HCT116 (cell line): ENCODE data around the gene SLCO2B1. TPM values are rescaled to one million over a fixed set of nuclear protein-coding genes. Genes with fewer than 3 reads are reported as not detected.
A peak's percentile ranks its signal among the peaks of the same experiment; 100 is the strongest.

Experiments
- ATAC-seq: fragments of 200-7000 bp; cut with Tn5 transposase; 2 replicates; pipeline ENCODE4 v1.9.1; 2020; ENCODE audit warnings: mild to moderate bottlenecking, moderate library complexity
- BruUV-seq: library from RNA; stranded (reverse); fragments of 400-500 nt; replicated peaks from 2 replicates; lab custom pipeline; 2021; lab: Mats Ljungman, UMichigan
- CTCF ChIA-PET: fragments of 300-600 bp; sonication (Branson Sonifier 250); formaldehyde crosslinking; loops from one replicate; lab custom pipeline; 2021; ENCODE audit warnings: antibody characterized with exemption; lab: Charles Lee
- POLR2A ChIA-PET: fragments of 300-600, 350-600 bp; sonication (Branson Sonifier 250); formaldehyde crosslinking; loops from one replicate; lab custom pipeline; 2021; ENCODE audit warnings: antibody characterized with exemption; lab: Charles Lee
- RAD21 ChIA-PET, 2 experiments: fragments of 300-600 bp; sonication (Branson Sonifier 250); formaldehyde crosslinking; loops; one replicate each; lab custom pipeline; 2023; ENCODE audit warnings: low total read pairs in 2 of 2; ENCODE audit not compliant: uncharacterized antibody in 2 of 2, unreplicated experiment in 2 of 2, low non-redundant PET in 1 of 2; lab: Charles Lee
- DNase-seq: peaks from one replicate; pipeline ENCODE4 v3.0.0-alpha.2; 2010; ENCODE audit warnings: low read depth, low spot score
- H2AFZ ChIP-seq: fragments of 200-600 bp; shearing (Covaris generic), sonication (generic); 2 replicates; pipeline ENCODE4 v1.6.1; 2017; ENCODE audit warnings: low read depth, mixed run types, mixed read lengths, antibody characterized with exemption, low read length; ENCODE audit not compliant: poor library complexity, severe bottlenecking
- H3K27ac ChIP-seq: 2 replicates; pipeline ENCODE4 v1.5.1; 2012; ENCODE audit warnings: low read depth, low read length
- H3K27me3 ChIP-seq: fragments of 200-600 bp; sonication (generic); 2 replicates; pipeline ENCODE4 v1.6.1; 2016; ENCODE audit warnings: mixed run types, low read length, mixed read lengths; ENCODE audit not compliant: insufficient read depth
- H3K36me3 ChIP-seq, 2 experiments: fragments of 200-500 bp in 1 of 2; fragments of 200-600 bp in 1 of 2; sonication (Bioruptor generic) in 1 of 2; sonication (generic) in 1 of 2; 2 replicates each; pipeline versions ENCODE4 v1.5.1 to v1.6.1; 2014 to 2016; ENCODE audit warnings: low read length in 2 of 2, inconsistent platforms in 1 of 2, mixed read lengths in 1 of 2, mixed run types in 1 of 2; ENCODE audit not compliant: insufficient read depth in 2 of 2, control insufficient read depth in 1 of 2
- H3K4me1 ChIP-seq, 2 experiments: fragments of 200-600 bp in 1 of 2; sonication (generic) in 1 of 2; 2 replicates each; pipeline versions ENCODE4 v1.5.1 to v1.6.1; 2012 to 2017; ENCODE audit warnings: low read length in 2 of 2, inconsistent platforms in 1 of 2, mild to moderate bottlenecking in 1 of 2, mixed read lengths in 1 of 2, mixed run types in 1 of 2, moderate library complexity in 1 of 2; ENCODE audit not compliant: insufficient read depth in 2 of 2, control insufficient read depth in 1 of 2
- H3K4me2 ChIP-seq: fragments of 200-600 bp; sonication (generic); 2 replicates; pipeline ENCODE4 v1.6.1; 2017; ENCODE audit warnings: mixed run types, low read length, mixed read lengths
- H3K4me3 ChIP-seq, 2 experiments: fragments of 200-600 bp in 1 of 2; sonication (generic) in 1 of 2; replicated peaks in 1 of 2; 2 replicates each; pipeline ENCODE4 v1.5.1; 2011 to 2016; ENCODE audit warnings: low read length in 2 of 2, control low read depth in 1 of 2, low read depth in 1 of 2, mild to moderate bottlenecking in 1 of 2, mixed read lengths in 1 of 2, mixed run types in 1 of 2
- H3K79me2 ChIP-seq: fragments of 200-600 bp; sonication (generic); 2 replicates; pipeline ENCODE4 v1.6.1; 2017; ENCODE audit warnings: mild to moderate bottlenecking, mixed run types, low read length, moderate library complexity, mixed read lengths; ENCODE audit not compliant: insufficient read depth
- H3K9ac ChIP-seq: fragments of 200-600 bp; sonication (generic); 2 replicates; pipeline ENCODE4 v1.6.1; 2016; ENCODE audit warnings: low read length, mixed read lengths
- H3K9me2 ChIP-seq: fragments of 200-600 bp; sonication (generic), shearing (Covaris generic); 2 replicates; pipeline ENCODE4 v1.6.1; 2017; ENCODE audit warnings: mixed run types, mild to moderate bottlenecking, moderate library complexity; ENCODE audit not compliant: insufficient read depth
- H3K9me3 ChIP-seq, 2 experiments: fragments of 200-500 bp in 1 of 2; fragments of 200-600 bp in 1 of 2; sonication (Bioruptor generic) in 1 of 2; sonication (generic) in 1 of 2; 2 replicates each; pipeline ENCODE4 v1.6.1; 2014 to 2017; ENCODE audit warnings: low read length in 2 of 2, mixed read lengths in 2 of 2, inconsistent platforms in 1 of 2, low read depth in 1 of 2, mild to moderate bottlenecking in 1 of 2, mixed run types in 1 of 2, moderate library complexity in 1 of 2; ENCODE audit not compliant: control insufficient read depth in 1 of 2, insufficient read depth in 1 of 2
- H4K20me1 ChIP-seq: fragments of 200-600 bp; sonication (generic), shearing (Covaris generic); 2 replicates; pipeline ENCODE4 v1.6.1; 2017; ENCODE audit warnings: mixed run types, mild to moderate bottlenecking, moderate library complexity; ENCODE audit not compliant: insufficient read depth
- CBX3 ChIP-seq: IDR thresholded peaks from 2 replicates; pipeline ENCODE4 v1.6.1; 2012; ENCODE audit warnings: low read depth
- CEBPB ChIP-seq: IDR thresholded peaks from 2 replicates; pipeline ENCODE4 v1.6.1; 2012; ENCODE audit warnings: low read depth
- EGR1 ChIP-seq: IDR thresholded peaks from 2 replicates; pipeline ENCODE4 v1.6.1; 2012; ENCODE audit warnings: low read depth
- EZH2phosphoT487 ChIP-seq: fragments of 200-600 bp; IDR thresholded peaks from 2 replicates; pipeline ENCODE4 v1.6.1; 2018; ENCODE audit warnings: antibody characterized with exemption, borderline replicate concordance
- FOSL1 ChIP-seq: IDR thresholded peaks from 2 replicates; pipeline ENCODE4 v1.6.1; 2012; ENCODE audit warnings: low read depth
- JUND ChIP-seq: IDR thresholded peaks from 2 replicates; pipeline ENCODE4 v1.6.1; 2012
- POLR2A ChIP-seq: IDR thresholded peaks from 2 replicates; pipeline ENCODE4 v1.7.0; 2011; ENCODE audit warnings: borderline replicate concordance; ENCODE audit not compliant: insufficient read depth, insufficient read length; ENCODE audit errors: extremely low read depth
- POLR2AphosphoS5 ChIP-seq: IDR thresholded peaks from 2 replicates; pipeline ENCODE4 v1.6.1; 2011; ENCODE audit warnings: mild to moderate bottlenecking, low read depth, low read length, moderate library complexity
- RAD21 ChIP-seq: IDR thresholded peaks from 2 replicates; pipeline ENCODE4 v1.6.1; 2012; ENCODE audit warnings: low read depth, mild to moderate bottlenecking
- SIN3A ChIP-seq: IDR thresholded peaks from 2 replicates; pipeline ENCODE4 v1.6.1; 2012; ENCODE audit warnings: low read depth
- SRF ChIP-seq: IDR thresholded peaks from 2 replicates; pipeline ENCODE4 v1.6.1; 2012; ENCODE audit warnings: low read depth
- ZFX ChIP-seq: fragments of 450-650 bp; IDR thresholded peaks from 2 replicates; pipeline ENCODE4 v1.6.1; 2017
- intact Hi-C: fragments of 100-400 bp; cut with micrococcal nuclease; formaldehyde crosslinking; loops from 2 replicates; pipeline ENCODE4 v1.10.0; 2022
- total RNA-seq: library from RNA; stranded (reverse); gene quantifications from one replicate; pipeline ENCODE4 v1.2.1, GENCODE V29; 2021; ENCODE audit not compliant: unreplicated experiment
- TF ChIP-seq, protein P1 (sequence below): IDR thresholded peaks from 2 replicates; pipeline ENCODE4 v1.6.1; 2012
- TF ChIP-seq, protein P2 (sequence below), 3 experiments: fragments of 200-600 bp in 1 of 3; sonication (generic) in 1 of 3; IDR thresholded peaks in 2 of 3; conservative IDR thresholded peaks in 1 of 3; 2 replicates each; pipeline ENCODE4 v1.5.1; 2012 to 2017; ENCODE audit warnings: low read depth in 2 of 3, low read length in 2 of 3, antibody characterized with exemption in 1 of 3, borderline replicate concordance in 1 of 3, control low read depth in 1 of 3, mild to moderate bottlenecking in 1 of 3, mixed read lengths in 1 of 3, mixed run types in 1 of 3, moderate library complexity in 1 of 3; ENCODE audit not compliant: insufficient read depth in 1 of 3
- TF ChIP-seq, protein P3 (sequence below): IDR thresholded peaks from 2 replicates; pipeline ENCODE4 v1.6.1; 2012

The SLCO2B1 gene
- total RNA-seq, 1 experiment from 2014 or later = 0.81 TPM

DNA sequence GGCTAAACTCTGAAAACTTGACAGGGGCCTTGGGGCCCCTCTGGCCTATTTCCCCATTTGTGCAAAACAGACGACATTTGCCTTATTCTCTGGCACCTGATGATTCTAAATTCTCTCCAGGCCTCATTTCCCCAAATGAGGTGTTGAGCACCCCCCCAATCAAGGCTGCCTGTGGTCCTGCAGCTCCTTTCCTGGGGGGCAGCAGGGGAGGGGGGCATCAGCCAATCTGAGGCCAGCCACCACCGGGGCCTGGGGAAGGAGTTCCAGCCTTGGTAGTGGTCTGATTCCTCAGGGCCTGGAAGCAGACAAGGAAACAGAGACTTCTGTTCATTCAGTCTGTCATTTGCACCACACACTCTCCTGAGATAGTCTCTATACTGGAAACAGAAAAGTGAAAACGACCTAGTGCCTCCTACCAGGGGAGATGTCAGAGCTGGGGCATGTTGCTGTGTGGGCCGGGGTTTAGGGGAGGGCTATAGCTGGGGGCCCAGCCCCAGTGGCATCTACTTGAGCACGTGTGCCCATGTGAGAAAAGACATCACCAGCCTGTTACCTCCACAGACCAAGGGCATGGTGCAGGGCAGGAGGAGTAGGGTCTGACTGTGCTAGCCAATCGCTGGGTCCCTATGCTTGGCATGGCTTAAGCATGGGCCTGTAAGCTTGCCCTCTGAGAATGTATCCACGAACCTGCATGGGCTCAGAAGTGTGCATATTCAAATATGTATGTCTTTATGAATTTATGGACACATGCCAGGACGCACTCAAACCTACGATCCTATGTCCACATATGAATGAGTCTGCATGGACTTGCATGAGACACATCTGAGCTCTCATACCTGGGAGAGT lies 87.9 kb downstream of the SLCO2B1 start:
- H3K9me2 ChIP-seq = no peaks in the 10 kb centered on the region
- no peaks in the 10 kb centered on the region for H4K20me1 ChIP-seq
- intact Hi-C loops = no loop called here
- H3K4me1 ChIP-seq = peaks cover 6 to 16% of the 10 kb centered on the region in 2 experiments; a peak in 3 of 4 replicates
- ChIA-PET RAD21 (no interaction called here), CTCF (interaction anchor here (0.8 to 4.7 kb wide), 3 partner anchors 10 to 96 kb away, joined by 4 to 70 read pairs (median 6); no protein-coding TSS in a partner anchor), POLR2A (no interaction called here)
- H3K4me2 ChIP-seq = no peak overlapping the region
- TF ChIP-seq CEBPB (no peak), RAD21 (no peak), FOSL1 (no peak), EZH2phosphoT487 (no peak), SRF (no peak), POLR2A (no peak), SIN3A (no peak), POLR2AphosphoS5 (no peak)
- H3K4me3 ChIP-seq = no peak overlapping the region
- H3K9ac ChIP-seq = no peak overlapping the region
- ATAC-seq (no peak), DNase-seq (no peak)
- H3K27ac ChIP-seq = no peak overlapping the region
- no peaks in the 10 kb centered on the region for H3K27me3 ChIP-seq
- BruUV-seq = no TSS peak
- H3K9me3 ChIP-seq = no peaks in the 10 kb centered on the region
- no peak overlapping the region for H2AFZ ChIP-seq
- H3K79me2 ChIP-seq = no peaks in the 10 kb centered on the region
- no peaks in the 10 kb centered on the region for H3K36me3 ChIP-seq

DNA sequence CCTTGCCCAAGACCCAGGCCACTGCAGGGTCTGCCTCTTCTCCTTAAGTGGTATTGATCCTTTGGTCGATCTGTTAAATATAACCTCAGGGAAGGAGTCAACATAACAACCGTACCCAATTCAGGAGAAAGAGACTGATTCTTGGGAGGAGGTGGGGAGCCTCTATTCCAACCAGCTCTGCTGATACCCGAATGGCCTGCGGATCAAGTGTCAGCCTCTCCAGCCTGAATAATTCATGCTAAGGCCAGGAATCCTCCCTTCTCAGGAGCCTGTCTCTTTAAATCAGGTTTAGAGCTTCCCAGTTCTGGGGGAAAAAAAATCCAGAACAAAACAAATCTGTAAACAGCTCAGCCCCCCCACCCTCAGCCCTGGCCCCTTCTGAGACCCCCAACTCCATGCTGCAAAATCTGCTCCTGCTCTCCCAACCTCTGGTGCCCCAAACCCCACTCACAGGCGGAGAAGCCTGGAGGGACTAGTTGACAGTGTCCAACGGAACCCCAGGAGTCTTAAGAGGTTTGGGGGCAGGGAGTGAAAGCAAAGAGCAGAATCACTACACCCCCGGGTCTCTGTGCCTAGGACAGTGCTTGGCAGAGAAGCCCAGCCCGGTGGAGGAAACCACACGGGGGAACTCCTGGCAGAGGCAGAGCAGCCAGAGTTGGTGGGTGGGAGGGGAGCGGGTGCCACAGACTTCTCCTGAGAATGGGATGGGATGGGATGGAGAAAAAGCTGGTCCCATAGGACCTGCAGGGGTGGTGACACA lies 88.8 kb downstream of the SLCO2B1 start:
- Histone ChIP-seq H3K36me3 (no peaks in the 10 kb centered on the region), H3K9ac (no peak overlapping the region), H3K27ac (no peak overlapping the region), H4K20me1 (no peaks in the 10 kb centered on the region), H3K9me2 (no peaks in the 10 kb centered on the region), H3K79me2 (no peaks in the 10 kb centered on the region), H3K4me3 (peak overlapping the region in 1 of 2 experiments; percentile 37; a peak in 1 of 4 replicates), H3K9me3 (no peaks in the 10 kb centered on the region), H2AFZ (no peak overlapping the region), H3K27me3 (no peaks in the 10 kb centered on the region), H3K4me2 (peak overlapping the region; percentile 83), H3K4me1 (peaks cover 6 to 16% of the 10 kb centered on the region in 2 experiments; a peak in 3 of 4 replicates)
- no peak for ATAC-seq
- TSS peak; percentile 28 for BruUV-seq
- POLR2A ChIA-PET = no interaction called here
- RAD21 ChIA-PET = no interaction called here
- CTCF ChIA-PET = interaction anchor here (0.8 to 4.7 kb wide), 4 partner anchors 9 to 97 kb away, joined by 3 to 70 read pairs (median 5); no protein-coding TSS in a partner anchor
- intact Hi-C loops = loop anchor here (2.0 kb wide), 2 partner anchors 99 to 311 kb away; no protein-coding TSS in a partner anchor
- no peak for DNase-seq
- TF ChIP-seq, protein P1, sequence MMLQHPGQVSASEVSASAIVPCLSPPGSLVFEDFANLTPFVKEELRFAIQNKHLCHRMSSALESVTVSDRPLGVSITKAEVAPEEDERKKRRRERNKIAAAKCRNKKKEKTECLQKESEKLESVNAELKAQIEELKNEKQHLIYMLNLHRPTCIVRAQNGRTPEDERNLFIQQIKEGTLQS = no peak
- TF ChIP-seq CBX3 = no peak
- TF ChIP-seq, protein P2, sequence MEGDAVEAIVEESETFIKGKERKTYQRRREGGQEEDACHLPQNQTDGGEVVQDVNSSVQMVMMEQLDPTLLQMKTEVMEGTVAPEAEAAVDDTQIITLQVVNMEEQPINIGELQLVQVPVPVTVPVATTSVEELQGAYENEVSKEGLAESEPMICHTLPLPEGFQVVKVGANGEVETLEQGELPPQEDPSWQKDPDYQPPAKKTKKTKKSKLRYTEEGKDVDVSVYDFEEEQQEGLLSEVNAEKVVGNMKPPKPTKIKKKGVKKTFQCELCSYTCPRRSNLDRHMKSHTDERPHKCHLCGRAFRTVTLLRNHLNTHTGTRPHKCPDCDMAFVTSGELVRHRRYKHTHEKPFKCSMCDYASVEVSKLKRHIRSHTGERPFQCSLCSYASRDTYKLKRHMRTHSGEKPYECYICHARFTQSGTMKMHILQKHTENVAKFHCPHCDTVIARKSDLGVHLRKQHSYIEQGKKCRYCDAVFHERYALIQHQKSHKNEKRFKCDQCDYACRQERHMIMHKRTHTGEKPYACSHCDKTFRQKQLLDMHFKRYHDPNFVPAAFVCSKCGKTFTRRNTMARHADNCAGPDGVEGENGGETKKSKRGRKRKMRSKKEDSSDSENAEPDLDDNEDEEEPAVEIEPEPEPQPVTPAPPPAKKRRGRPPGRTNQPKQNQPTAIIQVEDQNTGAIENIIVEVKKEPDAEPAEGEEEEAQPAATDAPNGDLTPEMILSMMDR (IDR thresholded peaks at IDR 0.05 in 2 of 3, conservative IDR thresholded peaks at IDR 0.05 in 1 of 3; ENCODE audit: borderline replicate concordance in 1 of 3, insufficient read depth in 1 of 3, low read depth in 2 of 3, low read length in 2 of 3) = no peak
- no peak for TF ChIP-seq JUND
- TF ChIP-seq, protein P3, sequence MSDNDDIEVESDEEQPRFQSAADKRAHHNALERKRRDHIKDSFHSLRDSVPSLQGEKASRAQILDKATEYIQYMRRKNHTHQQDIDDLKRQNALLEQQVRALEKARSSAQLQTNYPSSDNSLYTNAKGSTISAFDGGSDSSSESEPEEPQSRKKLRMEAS = no peak
- no peak for TF ChIP-seq POLR2AphosphoS5
- TF ChIP-seq ZFX = no peak
- no peak for TF ChIP-seq FOSL1
- TF ChIP-seq EGR1 = no peak
